HepG2 (cell line): ENCODE measurements around the gene FKBP5. TPM values are rescaled to one million over a fixed set of nuclear protein-coding genes. Genes with fewer than 3 reads are reported as not detected.
A peak's percentile ranks its signal among the peaks of the same experiment; 100 is the strongest.

Experiments
- BRF2 ChIP-seq: sonication (generic); formaldehyde crosslinking; IDR thresholded peaks from 2 replicates; pipeline ENCODE4 v1.8.1; 2022; ENCODE audit warnings: mild to moderate bottlenecking, missing genetic modification reagents
- DMAP1 ChIP-seq: IDR thresholded peaks from 2 replicates; pipeline ENCODE4 v1.6.1; 2016
- HNF4G ChIP-seq, 2 experiments: sonication (generic) in 1 of 2; formaldehyde crosslinking in 1 of 2; IDR thresholded peaks; 2 replicates each; pipeline versions ENCODE4 v1.4.0 to v1.6.1; 2011 to 2020; ENCODE audit warnings: borderline replicate concordance in 2 of 2, low read depth in 2 of 2, mild to moderate bottlenecking in 2 of 2, low read length in 1 of 2, missing genetic modification reagents in 1 of 2, moderate library complexity in 1 of 2
- NFATC3 ChIP-seq: sonication (generic); formaldehyde crosslinking; IDR thresholded peaks from 2 replicates; pipeline ENCODE4 v1.5.1; 2020; ENCODE audit warnings: mild to moderate bottlenecking, missing genetic modification reagents
- SIN3B ChIP-seq: fragments of 150-350 bp; IDR thresholded peaks from 2 replicates; pipeline ENCODE4 v1.6.1; 2014; ENCODE audit warnings: low read length
- THAP8 ChIP-seq: sonication (generic); formaldehyde crosslinking; IDR thresholded peaks from 2 replicates; pipeline ENCODE4 v1.5.1; 2020; ENCODE audit warnings: missing genetic modification reagents, mild to moderate bottlenecking, borderline replicate concordance
- TOE1 ChIP-seq: sonication (generic); formaldehyde crosslinking; IDR thresholded peaks from 2 replicates; pipeline ENCODE4 v1.4.0; 2020; ENCODE audit warnings: mild to moderate bottlenecking, missing genetic modification reagents
- ZHX2 ChIP-seq, 2 experiments: sonication (generic) in 1 of 2; formaldehyde crosslinking in 1 of 2; IDR thresholded peaks; 2 replicates each; pipeline versions ENCODE4 v1.6.1 to v1.9.0; 2014 to 2022; ENCODE audit warnings: antibody characterized with exemption in 1 of 2, borderline replicate concordance in 1 of 2, inconsistent platforms in 1 of 2, low read depth in 1 of 2, missing genetic modification reagents in 1 of 2
- ZNF703 ChIP-seq: sonication (generic); formaldehyde crosslinking; IDR thresholded peaks from 2 replicates; pipeline ENCODE4 v1.5.1; 2020; ENCODE audit warnings: missing genetic modification reagents, mild to moderate bottlenecking, moderate library complexity, borderline replicate concordance
- ZNF704 ChIP-seq: sonication (generic); formaldehyde crosslinking; IDR thresholded peaks from 2 replicates; pipeline ENCODE4 v1.8.1; 2023; ENCODE audit warnings: mild to moderate bottlenecking, inconsistent platforms, moderate library complexity, missing genetic modification reagents, borderline replicate concordance
- polyA plus RNA-seq, 8 experiments: library from polyadenylated mRNA; depleted of rRNA in 3 of 8; stranded (reverse) in 7 of 8; unstranded in 1 of 8; fragments of >200 nt; fragmentation: Illumina TruSeq in 4 of 8; extraction: Trizol in 4 of 8; gene quantifications; 2 replicates each; pipeline versions ENCODE4 v1.2.1 to v1.2.3, GENCODE V29; 2011 to 2016; ENCODE audit warnings: low read depth in 4 of 8, missing spikeins in 1 of 8, mixed read lengths in 1 of 8; ENCODE audit not compliant: insufficient read depth in 1 of 8
- total RNA-seq, 5 experiments: library from RNA; depleted of rRNA; stranded (reverse); fragments of >200 nt; fragmentation: Illumina TruSeq; extraction: Trizol; gene quantifications; 2 replicates each; pipeline ENCODE4 v1.2.3, GENCODE V29; 2016; ENCODE audit warnings: low read depth in 1 of 5
- TF ChIP-seq, protein P1 (sequence below): sonication (generic); formaldehyde crosslinking; IDR thresholded peaks from 2 replicates; pipeline ENCODE4 v1.8.1; 2023; ENCODE audit warnings: mild to moderate bottlenecking, missing genetic modification reagents
- TF ChIP-seq, protein P2 (sequence below): sonication (generic); formaldehyde crosslinking; IDR thresholded peaks from 2 replicates; pipeline ENCODE4 v1.4.0; 2020; ENCODE audit warnings: low read depth, missing genetic modification reagents

Gene FKBP5
- total and polyA plus RNA-seq, 2 of the 13 experiments (the other 11 are each of a cell fraction or from before 2014, with no cell fraction given) = 8.0 to 17.4 TPM

GRCh38 chr6:35722121-35722761 is 33.5 kb upstream of the FKBP5 start (continued):
- TF ChIP-seq, protein P1, sequence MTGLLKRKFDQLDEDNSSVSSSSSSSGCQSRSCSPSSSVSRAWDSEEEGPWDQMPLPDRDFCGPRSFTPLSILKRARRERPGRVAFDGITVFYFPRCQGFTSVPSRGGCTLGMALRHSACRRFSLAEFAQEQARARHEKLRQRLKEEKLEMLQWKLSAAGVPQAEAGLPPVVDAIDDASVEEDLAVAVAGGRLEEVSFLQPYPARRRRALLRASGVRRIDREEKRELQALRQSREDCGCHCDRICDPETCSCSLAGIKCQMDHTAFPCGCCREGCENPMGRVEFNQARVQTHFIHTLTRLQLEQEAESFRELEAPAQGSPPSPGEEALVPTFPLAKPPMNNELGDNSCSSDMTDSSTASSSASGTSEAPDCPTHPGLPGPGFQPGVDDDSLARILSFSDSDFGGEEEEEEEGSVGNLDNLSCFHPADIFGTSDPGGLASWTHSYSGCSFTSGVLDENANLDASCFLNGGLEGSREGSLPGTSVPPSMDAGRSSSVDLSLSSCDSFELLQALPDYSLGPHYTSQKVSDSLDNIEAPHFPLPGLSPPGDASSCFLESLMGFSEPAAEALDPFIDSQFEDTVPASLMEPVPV (CRISPR knock-in tag) = no peak
- TF ChIP-seq ZNF703 (CRISPR knock-in tag) (no peak), NFATC3 (CRISPR knock-in tag) (no peak), ZNF704 (no peak), HNF4G (IDR thresholded peaks at IDR 0.05; ENCODE audit: borderline replicate concordance, low read depth, low read length) (peak; percentile 44; the same call in 1 of the 2 replicates), HNF4G (CRISPR knock-in tag; IDR thresholded peaks at IDR 0.05; ENCODE audit: borderline replicate concordance, low read depth) (no peak; the same call in 1 of the 2 replicates), BRF2 (no peak), TOE1 (CRISPR knock-in tag) (no peak), DMAP1 (CRISPR knock-in tag) (peak; percentile 72; the same call in 1 of the 2 replicates), ZHX2 (IDR thresholded peaks at IDR 0.05; ENCODE audit: low read depth) (no peak), ZHX2 (CRISPR knock-in tag; IDR thresholded peaks at IDR 0.05; ENCODE audit: borderline replicate concordance) (no peak), SIN3B (no peak), THAP8 (CRISPR knock-in tag) (no peak)
- TF ChIP-seq, protein P2, sequence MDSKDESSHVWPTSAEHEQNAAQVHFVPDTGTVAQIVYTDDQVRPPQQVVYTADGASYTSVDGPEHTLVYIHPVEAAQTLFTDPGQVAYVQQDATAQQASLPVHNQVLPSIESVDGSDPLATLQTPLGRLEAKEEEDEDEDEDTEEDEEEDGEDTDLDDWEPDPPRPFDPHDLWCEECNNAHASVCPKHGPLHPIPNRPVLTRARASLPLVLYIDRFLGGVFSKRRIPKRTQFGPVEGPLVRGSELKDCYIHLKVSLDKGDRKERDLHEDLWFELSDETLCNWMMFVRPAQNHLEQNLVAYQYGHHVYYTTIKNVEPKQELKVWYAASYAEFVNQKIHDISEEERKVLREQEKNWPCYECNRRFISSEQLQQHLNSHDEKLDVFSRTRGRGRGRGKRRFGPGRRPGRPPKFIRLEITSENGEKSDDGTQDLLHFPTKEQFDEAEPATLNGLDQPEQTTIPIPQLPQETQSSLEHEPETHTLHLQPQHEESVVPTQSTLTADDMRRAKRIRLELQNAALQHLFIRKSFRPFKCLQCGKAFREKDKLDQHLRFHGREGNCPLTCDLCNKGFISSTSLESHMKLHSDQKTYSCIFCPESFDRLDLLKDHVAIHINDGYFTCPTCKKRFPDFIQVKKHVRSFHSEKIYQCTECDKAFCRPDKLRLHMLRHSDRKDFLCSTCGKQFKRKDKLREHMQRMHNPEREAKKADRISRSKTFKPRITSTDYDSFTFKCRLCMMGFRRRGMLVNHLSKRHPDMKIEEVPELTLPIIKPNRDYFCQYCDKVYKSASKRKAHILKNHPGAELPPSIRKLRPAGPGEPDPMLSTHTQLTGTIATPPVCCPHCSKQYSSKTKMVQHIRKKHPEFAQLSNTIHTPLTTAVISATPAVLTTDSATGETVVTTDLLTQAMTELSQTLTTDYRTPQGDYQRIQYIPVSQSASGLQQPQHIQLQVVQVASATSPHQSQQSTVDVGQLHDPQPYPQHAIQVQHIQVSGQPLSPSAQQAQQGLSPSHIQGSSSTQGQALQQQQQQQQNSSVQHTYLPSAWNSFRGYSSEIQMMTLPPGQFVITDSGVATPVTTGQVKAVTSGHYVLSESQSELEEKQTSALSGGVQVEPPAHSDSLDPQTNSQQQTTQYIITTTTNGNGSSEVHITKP (CRISPR knock-in tag) = no peak
